ENCODE data around the gene ACTA2.

ACTA2 gene

GRCh38 chr10:88952647-88953111 lies at the start of gene ACTA2:
Gene ACTA2, minus strand, starts transcription at chr10:88952773. Its CDS starts 3,843 bp downstream, at chr10:88948930.
- DNase-seq: no peak

- DNase-seq: no peak
Measured at GRCh38 chr10:89001729-89002072, 49.1 kb upstream of the ACTA2 start.

- no peak for DNase-seq
Measured at GRCh38 chr10:89001024-89001728, 48.6 kb upstream of the ACTA2 start.

- DNase-seq: no peak
Measured at GRCh38 chr10:88999625-89000024, 47.1 kb upstream of the ACTA2 start.

GRCh38 chr10:88996927-88997326 lies 44.4 kb upstream of the ACTA2 start:
- no peak for DNase-seq

GRCh38 chr10:88995156-88995876 lies 42.7 kb upstream of the ACTA2 start:
- no peak for DNase-seq

- DNase-seq: no peak
Measured at GRCh38 chr10:88994019-88994418, 41.4 kb upstream of the ACTA2 start.

GRCh38 chr10:88992921-88993524 lies 40.5 kb upstream of the ACTA2 start:
- DNase-seq: no peak

GRCh38 chr10:88991899-88992320 lies 39.3 kb upstream of the ACTA2 start:
- no peak for DNase-seq

- DNase-seq: peak; percentile 19 to 55
Measured at GRCh38 chr10:88991161-88991898, 38.8 kb upstream of the ACTA2 start.

GRCh38 chr10:88990384-88991160 lies 38.0 kb upstream of the ACTA2 start, which contains the start of gene FAS:
Gene FAS, plus strand, starts transcription at chr10:88990798. Its CDS starts 79 bp downstream, at chr10:88990877.
- peak in 1 of 2 donors; percentile 40 for DNase-seq

- DNase-seq: no peak
Measured at GRCh38 chr10:88989824-88990383, 37.3 kb upstream of the ACTA2 start.

GRCh38 chr10:88989423-88989822 lies 36.9 kb upstream of the ACTA2 start:
- no peak for DNase-seq

- no peak for DNase-seq
Measured at GRCh38 chr10:88987840-88988239, 35.3 kb upstream of the ACTA2 start.

GRCh38 chr10:88987243-88987725 lies 34.7 kb upstream of the ACTA2 start:
- no peak for DNase-seq

- DNase-seq: peak in 1 of 2 donors; percentile 41
Measured at GRCh38 chr10:88986549-88987242, 34.1 kb upstream of the ACTA2 start.

- no peak for DNase-seq
Measured at GRCh38 chr10:88984525-88984924, 32.0 kb upstream of the ACTA2 start.

- no peak for DNase-seq
Measured at GRCh38 chr10:88983939-88984338, 31.4 kb upstream of the ACTA2 start.

GRCh38 chr10:88983206-88983605 lies 30.6 kb upstream of the ACTA2 start:
- no peak for DNase-seq

- no peak for DNase-seq
Measured at GRCh38 chr10:88982366-88982765, 29.8 kb upstream of the ACTA2 start.

- no peak for DNase-seq
Measured at GRCh38 chr10:88981435-88981834, 28.9 kb upstream of the ACTA2 start.

Measured in hippocampal formation (tissue), 2 donors.